ENCODE data around the gene PIP4K2A. TPM values are rescaled to one million over a fixed set of nuclear protein-coding genes. Genes with fewer than 3 reads are reported as not detected.

Gene PIP4K2A
- total and polyA plus RNA-seq, 4 donors, result 38.9 to 60.4 (median 42.4) TPM

- 100% methylated on average over 1 of the region's 6 CpGs for WGBS (ENCODE audit: insufficient coverage)
- no peak overlapping the region for H3K27ac ChIP-seq (ENCODE audit: low read depth, low read length)
- no peak for DNase-seq (ENCODE audit: low read depth in 4 of 6, low spot score in 6 of 6)
- H3K4me1 ChIP-seq (ENCODE audit: control insufficient read depth, insufficient read depth, low read length), result no peaks in the 10 kb centered on the region
- H3K27me3 ChIP-seq (ENCODE audit: control insufficient read depth, insufficient read depth, low read length), result no peaks in the 10 kb centered on the region
- no peaks in the 10 kb centered on the region for H3K9me3 ChIP-seq (ENCODE audit: control insufficient read depth, insufficient read depth, low read length)
- H3K4me3 ChIP-seq (ENCODE audit: low read depth, low read length), result no peak overlapping the region
- H3K36me3 ChIP-seq (ENCODE audit: control insufficient read depth, insufficient read depth, low read length), result no peaks in the 10 kb centered on the region
Observed at GRCh38 chr10:22652988-22653481, 61.3 kb downstream of the PIP4K2A start.

DNA sequence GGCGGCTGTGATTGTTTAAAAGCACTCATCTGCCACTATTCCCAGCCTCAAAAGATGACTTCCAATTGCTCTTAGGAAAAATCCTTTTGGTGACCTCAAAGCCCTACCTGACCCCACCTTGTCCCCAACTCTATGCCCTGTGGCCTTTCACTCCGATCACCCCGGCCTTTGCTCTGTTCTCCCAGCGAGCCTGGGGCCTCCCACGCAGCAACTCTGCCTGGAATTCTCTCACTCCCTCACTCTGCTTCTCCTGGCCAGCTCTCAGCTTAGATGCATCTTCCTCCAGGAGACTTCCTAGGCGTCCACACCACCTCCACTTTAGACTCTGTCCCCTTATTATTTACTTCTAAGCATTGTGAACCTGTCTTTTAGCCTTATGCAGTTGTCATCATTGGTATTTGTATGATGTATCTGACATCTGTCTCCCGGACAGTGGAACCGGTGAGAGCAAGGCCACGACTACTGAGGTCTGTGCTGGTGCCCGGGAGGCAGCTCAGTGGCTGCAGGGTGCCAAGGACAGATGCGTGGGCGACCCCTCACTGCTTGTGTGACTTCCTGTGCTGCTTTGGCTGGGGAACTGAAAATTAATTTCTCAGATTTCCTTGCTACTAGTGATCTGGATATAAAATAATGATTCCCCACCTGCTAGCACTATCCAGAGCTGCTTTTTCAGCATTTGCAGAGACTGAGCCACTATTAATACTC lies 63.0 kb downstream of the PIP4K2A start:
- no peaks in the 10 kb centered on the region for H3K4me1 ChIP-seq (ENCODE audit: control insufficient read depth, insufficient read depth, low read length)
- no peak overlapping the region for H3K4me3 ChIP-seq (ENCODE audit: low read depth, low read length)
- no peaks in the 10 kb centered on the region for H3K27me3 ChIP-seq (ENCODE audit: control insufficient read depth, insufficient read depth, low read length)
- no peaks in the 10 kb centered on the region for H3K36me3 ChIP-seq (ENCODE audit: control insufficient read depth, insufficient read depth, low read length)
- H3K27ac ChIP-seq (ENCODE audit: low read depth, low read length), result no peak overlapping the region
- H3K9me3 ChIP-seq (ENCODE audit: control insufficient read depth, insufficient read depth, low read length), result no peaks in the 10 kb centered on the region
- 87% methylated on average over 11 of the region's 12 CpGs for WGBS (ENCODE audit: insufficient coverage)
- peak in 1 of 6 donors; percentile 9 for DNase-seq (ENCODE audit: low read depth in 4 of 6, low spot score in 6 of 6)

GRCh38 chr10:22649994-22650393 lies 64.4 kb downstream of the PIP4K2A start:
- H3K27ac ChIP-seq (ENCODE audit: low read depth, low read length), result no peak overlapping the region
- no peaks in the 10 kb centered on the region for H3K9me3 ChIP-seq (ENCODE audit: control insufficient read depth, insufficient read depth, low read length)
- WGBS (ENCODE audit: insufficient coverage), result 100% methylated on average over 2 of the region's 4 CpGs
- H3K36me3 ChIP-seq (ENCODE audit: control insufficient read depth, insufficient read depth, low read length), result no peaks in the 10 kb centered on the region
- no peak overlapping the region for H3K4me3 ChIP-seq (ENCODE audit: low read depth, low read length)
- DNase-seq (ENCODE audit: low read depth in 4 of 6, low spot score in 6 of 6), result no peak
- H3K27me3 ChIP-seq (ENCODE audit: control insufficient read depth, insufficient read depth, low read length), result no peaks in the 10 kb centered on the region
- H3K4me1 ChIP-seq (ENCODE audit: control insufficient read depth, insufficient read depth, low read length), result no peaks in the 10 kb centered on the region

- H3K27ac ChIP-seq (ENCODE audit: low read depth, low read length), result no peak overlapping the region
- H3K4me1 ChIP-seq (ENCODE audit: control insufficient read depth, insufficient read depth, low read length), result no peaks in the 10 kb centered on the region
Observed at GRCh38 chr10:22649390-22649841, 65.0 kb downstream of the PIP4K2A start.

DNA sequence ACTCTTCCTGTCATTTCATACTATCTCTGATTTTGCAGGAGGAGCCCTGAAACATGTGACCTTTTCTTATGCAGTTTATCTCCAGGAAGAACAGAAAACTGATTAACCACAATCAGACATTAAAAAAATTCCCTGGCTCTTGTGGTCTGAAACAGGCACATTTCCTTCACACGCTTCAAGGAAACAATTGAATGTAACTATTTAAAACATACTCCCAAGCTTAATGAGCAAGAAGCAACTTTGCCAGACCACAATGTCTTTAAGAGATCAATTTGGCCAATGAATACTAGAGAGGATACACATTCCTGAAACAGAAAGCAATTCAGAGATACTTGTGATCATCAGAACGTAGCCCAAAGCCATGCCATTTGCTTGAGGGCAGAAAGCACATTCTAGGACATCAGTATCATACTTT lies 65.8 kb downstream of the PIP4K2A start:
- Histone ChIP-seq H3K4me3 (ENCODE audit: low read depth, low read length) (no peak overlapping the region), H3K4me1 (ENCODE audit: control insufficient read depth, insufficient read depth, low read length) (no peaks in the 10 kb centered on the region), H3K27ac (ENCODE audit: low read depth, low read length) (no peak overlapping the region), H3K27me3 (ENCODE audit: control insufficient read depth, insufficient read depth, low read length) (no peaks in the 10 kb centered on the region), H3K36me3 (ENCODE audit: control insufficient read depth, insufficient read depth, low read length) (no peaks in the 10 kb centered on the region), H3K9me3 (ENCODE audit: control insufficient read depth, insufficient read depth, low read length) (no peaks in the 10 kb centered on the region)
- WGBS (ENCODE audit: insufficient coverage), result 67% methylated on average over 1 of the region's 2 CpGs
- DNase-seq (ENCODE audit: low read depth in 4 of 6, low spot score in 6 of 6), result peak in 1 of 6 donors; percentile 21

More at GRCh38 chr10:22649390-22649841, 65.0 kb downstream of the PIP4K2A start:
- Histone ChIP-seq H3K9me3 (ENCODE audit: control insufficient read depth, insufficient read depth, low read length) (no peaks in the 10 kb centered on the region), H3K4me3 (ENCODE audit: low read depth, low read length) (no peak overlapping the region), H3K27me3 (ENCODE audit: control insufficient read depth, insufficient read depth, low read length) (no peaks in the 10 kb centered on the region), H3K36me3 (ENCODE audit: control insufficient read depth, insufficient read depth, low read length) (no peaks in the 10 kb centered on the region)
- 86% methylated on average over 1 of the region's 9 CpGs for WGBS (ENCODE audit: insufficient coverage)
- DNase-seq (ENCODE audit: low read depth in 4 of 6, low spot score in 6 of 6), result no peak

DNA sequence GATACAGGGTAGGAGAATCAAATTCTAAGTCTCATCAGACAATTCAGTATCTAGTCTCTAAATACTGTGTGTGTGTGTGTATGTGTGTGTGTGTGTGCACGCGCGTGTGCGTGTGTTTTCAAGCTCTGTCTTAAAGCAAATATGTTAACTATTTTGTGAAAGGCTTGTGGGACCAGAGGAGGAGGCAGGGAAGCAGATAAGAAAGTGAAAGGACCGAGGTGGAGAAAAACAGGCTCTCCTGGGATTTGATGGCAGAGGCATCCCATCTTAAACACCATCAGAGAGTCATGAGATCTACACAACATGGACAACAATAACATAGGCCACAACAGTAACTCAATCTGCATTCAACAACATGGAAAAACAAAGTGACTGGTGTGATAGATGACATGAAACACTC lies 67.1 kb downstream of the PIP4K2A start:
- Histone ChIP-seq H3K4me3 (ENCODE audit: low read depth, low read length) (no peak overlapping the region), H3K9me3 (ENCODE audit: control insufficient read depth, insufficient read depth, low read length) (no peaks in the 10 kb centered on the region), H3K36me3 (ENCODE audit: control insufficient read depth, insufficient read depth, low read length) (no peaks in the 10 kb centered on the region), H3K4me1 (ENCODE audit: control insufficient read depth, insufficient read depth, low read length) (no peaks in the 10 kb centered on the region), H3K27me3 (ENCODE audit: control insufficient read depth, insufficient read depth, low read length) (no peaks in the 10 kb centered on the region), H3K27ac (ENCODE audit: low read depth, low read length) (no peak overlapping the region)
- no peak for DNase-seq (ENCODE audit: low read depth in 4 of 6, low spot score in 6 of 6)
- no CpG with 5 or more reads among the region's 5 CpGs for WGBS (ENCODE audit: insufficient coverage)

GRCh38 chr10:22646388-22646853 lies 68.0 kb downstream of the PIP4K2A start:
- Histone ChIP-seq H3K27ac (ENCODE audit: low read depth, low read length) (no peak overlapping the region), H3K4me3 (ENCODE audit: low read depth, low read length) (no peak overlapping the region), H3K36me3 (ENCODE audit: control insufficient read depth, insufficient read depth, low read length) (no peaks in the 10 kb centered on the region), H3K9me3 (ENCODE audit: control insufficient read depth, insufficient read depth, low read length) (no peaks in the 10 kb centered on the region), H3K27me3 (ENCODE audit: control insufficient read depth, insufficient read depth, low read length) (no peaks in the 10 kb centered on the region), H3K4me1 (ENCODE audit: control insufficient read depth, insufficient read depth, low read length) (no peaks in the 10 kb centered on the region)
- no peak for DNase-seq (ENCODE audit: low read depth in 4 of 6, low spot score in 6 of 6)
- WGBS (ENCODE audit: insufficient coverage), result 63% methylated on average over 1 of the region's 2 CpGs

- no peaks in the 10 kb centered on the region for H3K36me3 ChIP-seq (ENCODE audit: control insufficient read depth, insufficient read depth, low read length)
- no peaks in the 10 kb centered on the region for H3K4me1 ChIP-seq (ENCODE audit: control insufficient read depth, insufficient read depth, low read length)
- H3K27me3 ChIP-seq (ENCODE audit: control insufficient read depth, insufficient read depth, low read length), result no peaks in the 10 kb centered on the region
- 94% methylated on average over 3 of the region's 3 CpGs for WGBS (ENCODE audit: insufficient coverage)
- no peak overlapping the region for H3K4me3 ChIP-seq (ENCODE audit: low read depth, low read length)
- DNase-seq (ENCODE audit: low read depth in 4 of 6, low spot score in 6 of 6), result no peak
- H3K27ac ChIP-seq (ENCODE audit: low read depth, low read length), result no peak overlapping the region
- H3K9me3 ChIP-seq (ENCODE audit: control insufficient read depth, insufficient read depth, low read length), result no peaks in the 10 kb centered on the region
Observed at GRCh38 chr10:22644222-22644621, 70.2 kb downstream of the PIP4K2A start.

DNA sequence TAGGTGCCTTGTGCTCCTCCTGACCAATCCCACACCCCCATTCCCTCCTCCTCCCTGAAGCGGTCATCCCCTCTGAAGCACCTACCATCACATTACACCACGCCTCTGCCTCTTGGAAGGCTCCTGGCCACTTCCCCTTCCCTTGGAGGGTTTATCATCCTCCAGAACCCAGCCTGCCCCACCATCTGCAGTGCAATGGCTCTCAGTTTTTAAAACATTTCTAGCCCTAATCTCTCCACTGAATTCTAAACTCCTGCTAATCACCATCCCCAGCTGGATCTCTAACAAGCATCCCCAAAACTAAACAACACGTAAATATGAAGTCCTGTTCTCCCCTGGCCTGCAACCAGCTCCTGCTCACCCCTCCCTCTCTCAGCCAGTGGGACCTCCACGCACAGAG lies 70.6 kb downstream of the PIP4K2A start:
- Histone ChIP-seq H3K27ac (ENCODE audit: low read depth, low read length) (no peak overlapping the region), H3K27me3 (ENCODE audit: control insufficient read depth, insufficient read depth, low read length) (no peaks in the 10 kb centered on the region), H3K4me1 (ENCODE audit: control insufficient read depth, insufficient read depth, low read length) (no peaks in the 10 kb centered on the region), H3K9me3 (ENCODE audit: control insufficient read depth, insufficient read depth, low read length) (no peaks in the 10 kb centered on the region), H3K36me3 (ENCODE audit: control insufficient read depth, insufficient read depth, low read length) (no peaks in the 10 kb centered on the region), H3K4me3 (ENCODE audit: low read depth, low read length) (no peak overlapping the region)
- no peak for DNase-seq (ENCODE audit: low read depth in 4 of 6, low spot score in 6 of 6)
- WGBS (ENCODE audit: insufficient coverage), result 92% methylated on average over 4 of the region's 4 CpGs

- DNase-seq (ENCODE audit: low read depth in 4 of 6, low spot score in 6 of 6), result no peak
- Histone ChIP-seq H3K36me3 (ENCODE audit: control insufficient read depth, insufficient read depth, low read length) (no peaks in the 10 kb centered on the region), H3K4me3 (ENCODE audit: low read depth, low read length) (no peak overlapping the region), H3K27me3 (ENCODE audit: control insufficient read depth, insufficient read depth, low read length) (no peaks in the 10 kb centered on the region), H3K9me3 (ENCODE audit: control insufficient read depth, insufficient read depth, low read length) (no peaks in the 10 kb centered on the region), H3K4me1 (ENCODE audit: control insufficient read depth, insufficient read depth, low read length) (no peaks in the 10 kb centered on the region), H3K27ac (ENCODE audit: low read depth, low read length) (no peak overlapping the region)
- 86% methylated on average over 1 of the region's 4 CpGs for WGBS (ENCODE audit: insufficient coverage)
Observed at GRCh38 chr10:22643116-22643515, 71.3 kb downstream of the PIP4K2A start.
